Endodermal cell (in vitro differentiated cells): Measurements from ENCODE around the gene IL1RAP. TPM values are rescaled to one million over a fixed set of nuclear protein-coding genes. Genes with fewer than 3 reads are reported as not detected.

Source experiments
- DNase-seq: peaks from one replicate; pipeline ENCODE4 v3.0.0-alpha.2; 2017
- H3K27ac ChIP-seq: 2 replicates; pipeline ENCODE4 v1.5.1; 2013; ENCODE audit warnings: mild to moderate bottlenecking, low read depth, low read length, moderate library complexity
- H3K27me3 ChIP-seq: 2 replicates; pipeline ENCODE4 v1.6.1; 2013; ENCODE audit warnings: mild to moderate bottlenecking, low read length, moderate library complexity; ENCODE audit not compliant: insufficient read depth, control insufficient read depth, poor library complexity, severe bottlenecking
- H3K36me3 ChIP-seq: 2 replicates; pipeline ENCODE4 v1.7.0; 2013; ENCODE audit warnings: mild to moderate bottlenecking, low read length, moderate library complexity; ENCODE audit not compliant: control insufficient read depth, insufficient read depth
- H3K4me1 ChIP-seq: one replicate; pipeline ENCODE4 v1.7.0; 2013; ENCODE audit warnings: low read length; ENCODE audit not compliant: control insufficient read depth, insufficient read depth
- H3K4me3 ChIP-seq: 2 replicates; pipeline ENCODE4 v1.5.1; 2013; ENCODE audit warnings: mild to moderate bottlenecking, low read length, moderate library complexity
- H3K9ac ChIP-seq: 2 replicates; pipeline ENCODE4 v1.6.1; 2013; ENCODE audit warnings: mild to moderate bottlenecking, low read length, moderate library complexity; ENCODE audit not compliant: poor library complexity, severe bottlenecking; ENCODE audit errors: extremely low read depth
- H3K9me3 ChIP-seq: 2 replicates; pipeline ENCODE4 v1.6.1; 2013; ENCODE audit warnings: mild to moderate bottlenecking, low read length, moderate library complexity; ENCODE audit not compliant: control insufficient read depth
- H3K27ac Mint-ChIP-seq: 2 replicates; pipeline ENCODE4 v1.8.0; 2020; ENCODE audit warnings: mixed read lengths
- H3K27me3 Mint-ChIP-seq: 2 replicates; pipeline ENCODE4 v1.8.0; 2021; ENCODE audit warnings: mild to moderate bottlenecking, mixed read lengths; ENCODE audit not compliant: insufficient read depth
- H3K36me3 Mint-ChIP-seq: 2 replicates; pipeline ENCODE4 v1.8.0; 2020; ENCODE audit warnings: low read depth, mixed read lengths
- H3K4me1 Mint-ChIP-seq: 2 replicates; pipeline ENCODE4 v1.8.0; 2020; ENCODE audit warnings: mixed read lengths
- H3K4me3 Mint-ChIP-seq: 2 replicates; pipeline ENCODE4 v1.8.0; 2020; ENCODE audit warnings: mild to moderate bottlenecking, moderate library complexity, mixed read lengths
- H3K9me3 Mint-ChIP-seq: 2 replicates; pipeline ENCODE4 v1.8.0; 2020; ENCODE audit warnings: mild to moderate bottlenecking, mixed read lengths
- WGBS, 2 experiments: methylation state at CpG; one replicate each; pipeline versions ENCODE4 v1.1.5 to v1.1.7; 2013; ENCODE audit warnings: missing lambda C conversion rate in 2 of 2, mixed read lengths in 1 of 2; ENCODE audit not compliant: insufficient coverage in 1 of 2, insufficient read length in 1 of 2; 5-methylcytosine and 5-hydroxymethylcytosine counted together
- total RNA-seq, 2 donors: library from RNA; stranded (reverse); fragmentation: NEBNext Ultra II Directional in 1 of 2; extraction: Animal tissue kit (Norgen Biotek cat#: 25700) in 1 of 2; gene quantifications; 2 replicates in 1 of 2; 3 replicates in 1 of 2; pipeline ENCODE4 v1.2.1, GENCODE V29; 2021
- TF ChIP-seq, protein P1 (sequence below): fragments of 200-600 bp; sonication (generic); conservative IDR thresholded peaks from 2 replicates; pipeline ENCODE4 v1.5.0; 2021; ENCODE audit warnings: antibody characterized with exemption, mild to moderate bottlenecking

The IL1RAP gene
- total RNA-seq, 2 donors from 2014 or later: 2.6 to 6.0 TPM

DNA sequence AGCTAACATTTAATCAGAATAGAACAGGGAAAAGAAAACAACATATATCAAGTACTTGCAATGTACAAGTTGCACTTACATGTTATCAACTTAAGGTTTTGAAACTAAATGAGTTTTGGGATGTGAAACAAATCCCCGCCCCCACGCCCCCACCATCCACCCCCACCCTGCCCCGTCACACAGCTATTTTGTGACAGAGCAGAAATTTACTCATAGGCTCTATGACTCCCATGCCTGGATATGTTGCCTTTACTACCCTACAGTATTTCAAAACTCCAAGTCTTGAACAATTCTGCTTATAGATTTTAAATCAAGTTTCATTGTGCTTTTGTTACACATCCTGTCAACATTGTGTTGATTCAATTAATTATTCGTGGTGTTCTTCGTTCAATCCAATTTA lies 18.1 kb upstream of the IL1RAP start:
- no peak overlapping the region for H3K27ac ChIP-seq
- Mint-ChIP-seq H3K27me3 (no peaks in the 10 kb centered on the region), H3K4me3 (no peak overlapping the region), H3K4me1 (peaks cover 1% of the 10 kb centered on the region), H3K9me3 (no peaks in the 10 kb centered on the region), H3K36me3 (no peaks in the 10 kb centered on the region), H3K27ac (no peak overlapping the region)
- TF ChIP-seq, protein P1, sequence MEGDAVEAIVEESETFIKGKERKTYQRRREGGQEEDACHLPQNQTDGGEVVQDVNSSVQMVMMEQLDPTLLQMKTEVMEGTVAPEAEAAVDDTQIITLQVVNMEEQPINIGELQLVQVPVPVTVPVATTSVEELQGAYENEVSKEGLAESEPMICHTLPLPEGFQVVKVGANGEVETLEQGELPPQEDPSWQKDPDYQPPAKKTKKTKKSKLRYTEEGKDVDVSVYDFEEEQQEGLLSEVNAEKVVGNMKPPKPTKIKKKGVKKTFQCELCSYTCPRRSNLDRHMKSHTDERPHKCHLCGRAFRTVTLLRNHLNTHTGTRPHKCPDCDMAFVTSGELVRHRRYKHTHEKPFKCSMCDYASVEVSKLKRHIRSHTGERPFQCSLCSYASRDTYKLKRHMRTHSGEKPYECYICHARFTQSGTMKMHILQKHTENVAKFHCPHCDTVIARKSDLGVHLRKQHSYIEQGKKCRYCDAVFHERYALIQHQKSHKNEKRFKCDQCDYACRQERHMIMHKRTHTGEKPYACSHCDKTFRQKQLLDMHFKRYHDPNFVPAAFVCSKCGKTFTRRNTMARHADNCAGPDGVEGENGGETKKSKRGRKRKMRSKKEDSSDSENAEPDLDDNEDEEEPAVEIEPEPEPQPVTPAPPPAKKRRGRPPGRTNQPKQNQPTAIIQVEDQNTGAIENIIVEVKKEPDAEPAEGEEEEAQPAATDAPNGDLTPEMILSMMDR: no peak
- no peak for DNase-seq
- no peak overlapping the region for H3K4me3 ChIP-seq
- 91% methylated on average over 3 of the region's 5 CpGs; no CpG with 5 or more reads in 1 of the 2 experiments for WGBS, 2 experiments
- no peak overlapping the region for H3K9ac ChIP-seq
- no peaks in the 10 kb centered on the region for H3K9me3 ChIP-seq
- H3K27me3 ChIP-seq: no peaks in the 10 kb centered on the region
- no peaks in the 10 kb centered on the region for H3K36me3 ChIP-seq
- no peaks in the 10 kb centered on the region for H3K4me1 ChIP-seq

DNA sequence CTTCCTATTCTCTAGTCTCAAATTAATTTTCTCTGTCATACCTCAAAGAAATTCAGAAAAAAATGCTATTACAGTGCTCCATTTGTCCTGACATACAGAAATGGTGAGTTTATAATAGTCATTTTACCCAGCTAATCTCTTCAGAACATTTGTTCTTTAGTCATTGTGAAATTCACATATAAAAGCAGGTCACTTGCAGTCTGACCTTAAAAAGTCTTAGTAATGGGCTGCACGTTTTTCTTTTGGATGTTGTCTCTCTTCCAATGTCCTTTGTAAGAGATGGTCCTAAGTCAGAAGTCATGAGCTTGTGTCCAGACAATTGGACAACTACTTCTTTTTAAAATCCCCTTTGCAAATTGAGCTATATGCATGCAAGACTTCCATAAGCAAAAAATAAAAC lies 17.0 kb upstream of the IL1RAP start:
- WGBS, 2 experiments: 67 to 68% methylated on average over 1 of the region's 1 CpG
- Histone ChIP-seq H3K4me3 (no peak overlapping the region), H3K36me3 (no peaks in the 10 kb centered on the region), H3K4me1 (no peaks in the 10 kb centered on the region), H3K27me3 (no peaks in the 10 kb centered on the region), H3K9ac (no peak overlapping the region), H3K9me3 (no peaks in the 10 kb centered on the region), H3K27ac (no peak overlapping the region)
- no peak for DNase-seq
- Mint-ChIP-seq H3K27me3 (no peaks in the 10 kb centered on the region), H3K4me1 (peaks cover 1% of the 10 kb centered on the region), H3K9me3 (no peaks in the 10 kb centered on the region), H3K36me3 (no peaks in the 10 kb centered on the region), H3K4me3 (no peak overlapping the region), H3K27ac (no peak overlapping the region)
- TF ChIP-seq, protein P1: no peak

DNA sequence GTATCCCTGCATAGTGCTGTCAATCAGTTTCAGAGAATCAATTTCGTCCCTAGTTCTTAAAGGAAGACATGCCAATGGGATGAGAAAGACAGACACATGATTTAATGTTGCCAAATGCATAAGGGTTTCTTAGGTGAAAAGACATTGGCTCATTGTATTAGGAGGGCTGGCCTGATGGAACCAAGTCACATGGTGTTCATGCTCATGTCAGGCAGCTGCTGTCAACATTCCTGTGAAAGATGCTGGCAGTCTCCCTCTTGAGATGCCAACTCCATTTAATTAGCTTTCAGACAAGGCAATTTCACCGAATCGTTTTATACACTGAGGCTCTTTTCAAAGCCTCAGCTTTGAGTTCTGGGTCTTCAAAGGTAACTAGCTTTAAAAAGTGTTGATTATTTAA lies 16.1 kb upstream of the IL1RAP start:
- peaks cover 1% of the 10 kb centered on the region for H3K4me1 Mint-ChIP-seq
- H3K36me3 ChIP-seq: no peaks in the 10 kb centered on the region
- WGBS, 2 experiments: 95 to 96% methylated on average over 3 of the region's 3 CpGs
- TF ChIP-seq, protein P1: no peak
- no peak overlapping the region for H3K27ac ChIP-seq
- no peaks in the 10 kb centered on the region for H3K27me3 Mint-ChIP-seq
- no peaks in the 10 kb centered on the region for H3K9me3 ChIP-seq
- H3K27ac Mint-ChIP-seq: no peak overlapping the region
- DNase-seq: no peak
- no peaks in the 10 kb centered on the region for H3K9me3 Mint-ChIP-seq
- no peaks in the 10 kb centered on the region for H3K4me1 ChIP-seq
- H3K4me3 ChIP-seq: no peak overlapping the region
- H3K36me3 Mint-ChIP-seq: no peaks in the 10 kb centered on the region
- H3K4me3 Mint-ChIP-seq: no peak overlapping the region
- no peak overlapping the region for H3K9ac ChIP-seq
- no peaks in the 10 kb centered on the region for H3K27me3 ChIP-seq
